ENCODE results near the gene MED20. TPM values are rescaled to one million over a fixed set of nuclear protein-coding genes. Genes with fewer than 3 reads are reported as not detected.

MED20 gene
- total and polyA plus RNA-seq, 2 of the 4 experiments (the other 2 are of a cell fraction) = 24.8 to 38.2 TPM

DNA sequence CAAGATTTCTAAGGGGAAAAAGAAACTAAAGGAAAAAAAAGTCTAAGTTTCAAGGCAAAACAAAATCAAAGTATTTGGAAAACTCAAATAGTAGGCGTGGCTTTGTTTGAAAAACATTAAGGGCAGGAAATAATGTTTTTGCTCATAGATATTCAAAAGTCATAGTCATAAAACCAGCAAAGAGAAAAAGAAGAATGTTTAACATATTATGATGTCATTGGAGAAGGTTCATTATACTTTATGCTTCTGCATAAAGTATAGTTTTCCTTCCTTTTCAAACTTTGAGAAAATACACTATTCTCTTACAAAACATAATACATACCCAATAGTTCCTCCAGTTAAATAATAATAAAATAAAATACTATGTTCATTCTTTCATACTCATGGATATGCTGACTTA, 39.4 kb downstream of the MED20 start:
- H3K14ac ChIP-seq (replicated peaks; ENCODE audit: low read depth, low read length) = no peak overlapping the region
- H2BK20ac ChIP-seq (ENCODE audit: low read depth, low read length) = no peak overlapping the region
- H3K23ac ChIP-seq (ENCODE audit: low read depth, low read length) = no peak overlapping the region
- H3K4me3 ChIP-seq (ENCODE audit: insufficient read depth, low read depth, low read length) = no peak overlapping the region
- H3K9me1 ChIP-seq (ENCODE audit: insufficient read depth, low read length) = peaks cover 8% of the 10 kb centered on the region; the same call in 1 of the 2 replicates
- CTCF ChIA-PET = no interaction called here
- no peak overlapping the region for H3K4me2 ChIP-seq (ENCODE audit: low read depth, low read length)
- POLR2A ChIA-PET (ENCODE audit: unreplicated experiment) = no interaction called here
- H4K20me1 ChIP-seq (ENCODE audit: insufficient read depth, low read length) = peaks cover 3% of the 10 kb centered on the region; the same call in 1 of the 2 replicates
- H2AK9ac ChIP-seq (replicated peaks; ENCODE audit: low read depth, low read length, poor library complexity) = no peak overlapping the region
- WGBS, 2 experiments (ENCODE audit: extremely low coverage in 2 of 2, insufficient read length in 1 of 2) = no CpG with 5 or more reads among the region's 1 CpG
- dilution Hi-C loops (cut with HindIII; ENCODE audit: low sequenced_read_pairs, unreplicated experiment) (no loop called here), intact Hi-C loops (cut with micrococcal nuclease) (no loop called here), in situ Hi-C loops (cut with MboI; ENCODE audit: low sequenced_read_pairs) (no loop called here)
- H3K27ac ChIP-seq (ENCODE audit: insufficient read depth, low read length) = no peak overlapping the region
- DNase-seq = no peak
- no peak overlapping the region for H2BK5ac ChIP-seq (ENCODE audit: low read depth, low read length, poor library complexity, severe bottlenecking)
- H3K79me1 ChIP-seq (ENCODE audit: low read depth in 1 of 2, low read length in 2 of 2) = peaks cover 0 to 7% of the 10 kb centered on the region in 2 experiments; a peak in 2 of 4 replicates
- no peaks in the 10 kb centered on the region for H3K27me3 ChIP-seq (ENCODE audit: control insufficient read depth, insufficient read depth, low read length)
- no peak overlapping the region for H4K5ac ChIP-seq (ENCODE audit: low read depth, low read length)
- BruUV-seq (replicated peaks) = no TSS peak
- H2BK120ac ChIP-seq (ENCODE audit: low read depth, low read length) = no peak overlapping the region
- ATAC-seq (ENCODE audit: low read depth) = no peak
- H2BK15ac ChIP-seq (ENCODE audit: low read depth, low read length) = no peak overlapping the region
- no peak overlapping the region for H2AFZ ChIP-seq (replicated peaks; ENCODE audit: low read length, poor library complexity)
- H3K9me3 ChIP-seq (ENCODE audit: control insufficient read depth, insufficient read depth, low read length) = no peaks in the 10 kb centered on the region
- no peaks in the 10 kb centered on the region for H3K36me3 ChIP-seq (ENCODE audit: control insufficient read depth, insufficient read depth, low read length)
- H4K8ac ChIP-seq (ENCODE audit: low read depth in 2 of 2, low read length in 2 of 2) = no peak overlapping the region
- H3K4me1 ChIP-seq (ENCODE audit: control insufficient read depth, insufficient read depth, low read length) = peaks cover 5% of the 10 kb centered on the region; the same call in 1 of the 2 replicates
- no peak overlapping the region for H3K9ac ChIP-seq (ENCODE audit: low read depth, low read length)
- no peak overlapping the region for H3K4ac ChIP-seq (ENCODE audit: low read depth, low read length)
- H2AK5ac ChIP-seq (ENCODE audit: low read depth, low read length) = no peak overlapping the region
- H3K18ac ChIP-seq (ENCODE audit: low read depth, low read length) = no peak overlapping the region
- no peak overlapping the region for H3K56ac ChIP-seq (ENCODE audit: extremely low read depth, insufficient read depth, low read length)
- H4K91ac ChIP-seq (ENCODE audit: insufficient read depth, low read depth, low read length) = no peak overlapping the region
- no peak for TF ChIP-seq SMC3 (IDR thresholded peaks at IDR 0.05; ENCODE audit: low read depth, low read length)
- TF ChIP-seq MAZ (IDR thresholded peaks at IDR 0.05; ENCODE audit: borderline replicate concordance, low read depth, low read length) = no peak
- TF ChIP-seq RAD21 (IDR thresholded peaks at IDR 0.05; ENCODE audit: low read length) = no peak
- no peak for TF ChIP-seq CEBPB (IDR thresholded peaks at IDR 0.05; ENCODE audit: low read depth, low read length)
- TF ChIP-seq, protein P1, sequence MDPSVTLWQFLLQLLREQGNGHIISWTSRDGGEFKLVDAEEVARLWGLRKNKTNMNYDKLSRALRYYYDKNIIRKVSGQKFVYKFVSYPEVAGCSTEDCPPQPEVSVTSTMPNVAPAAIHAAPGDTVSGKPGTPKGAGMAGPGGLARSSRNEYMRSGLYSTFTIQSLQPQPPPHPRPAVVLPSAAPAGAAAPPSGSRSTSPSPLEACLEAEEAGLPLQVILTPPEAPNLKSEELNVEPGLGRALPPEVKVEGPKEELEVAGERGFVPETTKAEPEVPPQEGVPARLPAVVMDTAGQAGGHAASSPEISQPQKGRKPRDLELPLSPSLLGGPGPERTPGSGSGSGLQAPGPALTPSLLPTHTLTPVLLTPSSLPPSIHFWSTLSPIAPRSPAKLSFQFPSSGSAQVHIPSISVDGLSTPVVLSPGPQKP (IDR thresholded peaks at IDR 0.05; ENCODE audit: borderline replicate concordance, low read depth, low read length) = no peak
- no peak for TF ChIP-seq POLR2A (IDR thresholded peaks at IDR 0.05; ENCODE audit: low read depth, low read length)
- TF ChIP-seq FOS (IDR thresholded peaks at IDR 0.05; ENCODE audit: low read depth, low read length) = no peak
- TF ChIP-seq NFE2L2 (IDR thresholded peaks at IDR 0.05; ENCODE audit: low read depth, low read length) = no peak
- TF ChIP-seq RFX5 (IDR thresholded peaks at IDR 0.05; ENCODE audit: low read depth, low read length) = no peak
- TF ChIP-seq RCOR1 (IDR thresholded peaks at IDR 0.05; ENCODE audit: insufficient replicate concordance, low read length) = no peak
- no peak for TF ChIP-seq MAFK (IDR thresholded peaks at IDR 0.05; ENCODE audit: low read depth, low read length)
- TF ChIP-seq BHLHE40 (IDR thresholded peaks at IDR 0.05; ENCODE audit: low read depth, low read length) = no peak
- TF ChIP-seq, protein P2, sequence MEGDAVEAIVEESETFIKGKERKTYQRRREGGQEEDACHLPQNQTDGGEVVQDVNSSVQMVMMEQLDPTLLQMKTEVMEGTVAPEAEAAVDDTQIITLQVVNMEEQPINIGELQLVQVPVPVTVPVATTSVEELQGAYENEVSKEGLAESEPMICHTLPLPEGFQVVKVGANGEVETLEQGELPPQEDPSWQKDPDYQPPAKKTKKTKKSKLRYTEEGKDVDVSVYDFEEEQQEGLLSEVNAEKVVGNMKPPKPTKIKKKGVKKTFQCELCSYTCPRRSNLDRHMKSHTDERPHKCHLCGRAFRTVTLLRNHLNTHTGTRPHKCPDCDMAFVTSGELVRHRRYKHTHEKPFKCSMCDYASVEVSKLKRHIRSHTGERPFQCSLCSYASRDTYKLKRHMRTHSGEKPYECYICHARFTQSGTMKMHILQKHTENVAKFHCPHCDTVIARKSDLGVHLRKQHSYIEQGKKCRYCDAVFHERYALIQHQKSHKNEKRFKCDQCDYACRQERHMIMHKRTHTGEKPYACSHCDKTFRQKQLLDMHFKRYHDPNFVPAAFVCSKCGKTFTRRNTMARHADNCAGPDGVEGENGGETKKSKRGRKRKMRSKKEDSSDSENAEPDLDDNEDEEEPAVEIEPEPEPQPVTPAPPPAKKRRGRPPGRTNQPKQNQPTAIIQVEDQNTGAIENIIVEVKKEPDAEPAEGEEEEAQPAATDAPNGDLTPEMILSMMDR (conservative IDR thresholded peaks at IDR 0.05; ENCODE audit: low read depth, low read length) = no peak
- TF ChIP-seq MXI1 (IDR thresholded peaks at IDR 0.05; ENCODE audit: borderline replicate concordance, low read depth, low read length) = no peak
- TF ChIP-seq CHD1 (IDR thresholded peaks at IDR 0.05; ENCODE audit: low read depth, low read length) = no peak
- TF ChIP-seq, protein P3, sequence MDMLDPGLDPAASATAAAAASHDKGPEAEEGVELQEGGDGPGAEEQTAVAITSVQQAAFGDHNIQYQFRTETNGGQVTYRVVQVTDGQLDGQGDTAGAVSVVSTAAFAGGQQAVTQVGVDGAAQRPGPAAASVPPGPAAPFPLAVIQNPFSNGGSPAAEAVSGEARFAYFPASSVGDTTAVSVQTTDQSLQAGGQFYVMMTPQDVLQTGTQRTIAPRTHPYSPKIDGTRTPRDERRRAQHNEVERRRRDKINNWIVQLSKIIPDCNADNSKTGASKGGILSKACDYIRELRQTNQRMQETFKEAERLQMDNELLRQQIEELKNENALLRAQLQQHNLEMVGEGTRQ (IDR thresholded peaks at IDR 0.05; ENCODE audit: low read depth, low read length) = no peak
